Psoas muscle (tissue), 8 donors: Measurements from ENCODE around the gene PCDHA13. TPM values are rescaled to one million over a fixed set of nuclear protein-coding genes. Genes with fewer than 3 reads are reported as not detected.
"Not testable (repeated sequence)": the region's sequence is repeated elsewhere in the genome, so short reads cannot be mapped to it uniquely, and the experiment has no call there.

Source experiments
- ATAC-seq, 4 donors: fragments of 200-7000 bp; cut with Tn5 transposase; one replicate each; pipeline ENCODE4 v1.9.1; 2020; ENCODE audit warnings: moderate library complexity in 3 of 4, mild to moderate bottlenecking in 2 of 4
- DNase-seq, 2 donors: peaks; one replicate each; pipeline ENCODE4 v3.0.0-alpha.2; 2020
- H3K27ac ChIP-seq: fragments of 200-600 bp; one replicate; pipeline ENCODE4 v1.8.0; 2022
- H3K27me3 ChIP-seq, 3 donors: fragments of 200-600 bp in 1 of 3; one replicate each; pipeline versions ENCODE4 v1.6.1 to v1.8.0; 2013 to 2022; ENCODE audit warnings: low read length in 2 of 3, mild to moderate bottlenecking in 2 of 3, moderate library complexity in 1 of 3; ENCODE audit not compliant: insufficient read depth in 3 of 3
- H3K36me3 ChIP-seq, 2 donors: fragments of 200-600 bp in 1 of 2; one replicate each; pipeline versions ENCODE4 v1.6.1 to v1.8.0; 2013 to 2022; ENCODE audit warnings: low read depth in 1 of 2, mild to moderate bottlenecking in 1 of 2, moderate library complexity in 1 of 2; ENCODE audit not compliant: insufficient read depth in 1 of 2
- H3K4me1 ChIP-seq: fragments of 200-600 bp; one replicate; pipeline ENCODE4 v1.8.0; 2022
- H3K4me3 ChIP-seq: fragments of 200-600 bp; one replicate; pipeline ENCODE4 v1.8.0; 2022; ENCODE audit warnings: mild to moderate bottlenecking
- H3K9me3 ChIP-seq: fragments of 200-600 bp; one replicate; pipeline ENCODE4 v1.8.0; 2022
- WGBS, 3 donors: extraction: QIAGEN DNeasy Blood & Tissue Kit; methylation state at CpG; one replicate each; pipeline versions ENCODE4 v1.1.6 to v1.1.7; 2013; 5-methylcytosine and 5-hydroxymethylcytosine counted together
- intact Hi-C, 2 donors: fragments of 100-400 bp; cut with DNase I; formaldehyde crosslinking; loops; one replicate each; pipeline versions ENCODE4 v1.11.0 to v1.14.2; 2022
- long read RNA-seq, 2 donors: library from polyadenylated mRNA; unstranded; transcript quantifications; one replicate each; pipeline ENCODE4 v2.0.0, GENCODE V29; 2021
- polyA plus RNA-seq, 3 donors: library from polyadenylated mRNA; stranded (reverse); fragments of 200-250 nt; gene quantifications; one replicate each; pipeline ENCODE4 v1.2.3, GENCODE V29; 2013
- total RNA-seq, 4 donors: library from RNA; stranded (reverse); fragmentation: NEBNext Ultra II Directional in 2 of 4; extraction: Animal tissue kit (Norgen Biotek cat#: 25700) in 2 of 4; gene quantifications; one replicate each; pipeline versions ENCODE4 v1.2.1 to v1.2.4, GENCODE V29; 2021 to 2023
- TF ChIP-seq, protein P1 (sequence below): fragments of 200-600 bp; IDR thresholded peaks from one replicate; pipeline ENCODE4 v1.8.0; 2022; ENCODE audit warnings: antibody characterized with exemption
- donor health status: healthy with polysubstance abuse.
- donor health status: DM: no; HTN: no; CAD: no; lungs with moderate emphysema.
- donor health status: Bipolar disorder and iron deficiency.
- donor health status: healthy.
- donor health status: DM: yes; HTN: yes; CAD: no.
- donor health status: DM: no; HTN: no; CAD: no.
- donor health status: DM: no; HTN: no; CAD: no.
- donor health status: DM: yes; HTN: yes; CAD: no.

The PCDHA13 gene, protein sequence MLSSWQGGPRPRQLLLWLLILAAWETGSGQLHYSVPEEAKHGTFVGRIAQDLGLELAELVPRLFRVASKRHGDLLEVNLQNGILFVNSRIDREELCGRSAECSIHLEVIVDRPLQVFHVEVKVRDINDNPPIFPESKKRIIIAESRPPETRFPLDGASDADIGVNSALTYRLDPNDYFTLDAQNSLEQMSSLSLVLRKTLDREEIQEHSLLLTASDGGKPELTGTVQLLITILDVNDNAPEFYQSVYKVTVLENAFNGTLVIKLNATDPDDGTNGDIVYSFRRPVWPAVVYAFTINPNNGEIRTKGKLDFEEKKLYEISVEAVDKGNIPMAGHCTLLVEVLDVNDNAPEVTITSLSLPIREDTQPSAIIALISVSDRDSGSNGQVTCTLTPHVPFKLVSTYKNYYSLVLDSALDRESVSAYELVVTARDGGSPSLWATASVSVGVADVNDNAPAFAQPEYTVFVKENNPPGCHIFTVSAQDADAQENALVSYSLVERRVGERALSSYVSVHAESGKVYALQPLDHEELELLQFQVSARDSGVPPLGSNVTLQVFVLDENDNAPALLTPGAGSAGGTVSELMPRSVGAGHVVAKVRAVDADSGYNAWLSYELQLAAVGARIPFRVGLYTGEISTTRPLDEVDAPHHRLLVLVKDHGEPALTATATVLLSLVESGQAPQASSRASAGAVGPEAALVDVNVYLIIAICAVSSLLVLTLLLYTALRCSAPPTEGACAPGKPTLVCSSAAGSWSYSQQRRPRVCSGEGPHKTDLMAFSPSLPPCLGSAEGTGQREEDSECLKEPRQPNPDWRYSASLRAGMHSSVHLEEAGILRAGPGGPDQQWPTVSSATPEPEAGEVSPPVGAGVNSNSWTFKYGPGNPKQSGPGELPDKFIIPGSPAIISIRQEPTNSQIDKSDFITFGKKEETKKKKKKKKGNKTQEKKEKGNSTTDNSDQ
- total RNA-seq (not detected), polyA plus RNA-seq (not detected)
- long read RNA-seq, donor 1, result 0 reads
- long read RNA-seq, donor 2, result 0 reads

DNA sequence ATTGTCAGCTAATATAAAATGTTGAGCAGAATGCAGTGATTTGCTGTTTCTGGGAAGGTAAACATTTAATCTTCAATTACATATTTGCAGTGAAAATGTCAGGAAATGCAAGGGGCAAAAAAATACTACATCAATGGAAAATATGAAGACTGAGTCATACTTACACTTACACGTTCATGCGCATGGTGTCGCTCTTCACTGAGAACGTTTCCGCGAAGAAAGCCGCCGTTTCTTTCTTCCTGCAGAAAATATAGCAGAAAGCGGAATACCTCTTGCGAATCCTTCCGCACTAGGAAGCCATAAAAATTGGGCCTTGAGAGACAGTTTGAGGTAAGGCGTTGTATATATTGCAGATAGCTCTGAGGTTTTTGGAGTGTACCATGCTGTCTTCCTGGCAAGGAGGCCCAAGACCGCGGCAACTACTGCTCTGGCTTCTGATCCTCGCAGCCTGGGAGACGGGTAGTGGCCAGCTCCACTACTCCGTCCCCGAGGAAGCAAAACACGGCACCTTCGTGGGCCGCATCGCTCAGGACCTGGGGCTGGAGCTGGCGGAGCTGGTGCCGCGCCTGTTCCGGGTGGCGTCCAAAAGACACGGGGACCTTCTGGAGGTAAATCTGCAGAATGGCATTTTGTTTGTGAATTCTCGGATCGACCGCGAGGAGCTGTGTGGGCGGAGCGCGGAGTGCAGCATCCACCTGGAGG lies at the start of gene PCDHA13:
TSS of gene PCDHA13 (plus strand) at position 236 of the 702 bp plus-strand sequence. CDS start at position 381, 145 bp downstream.
- TF ChIP-seq, protein P1, sequence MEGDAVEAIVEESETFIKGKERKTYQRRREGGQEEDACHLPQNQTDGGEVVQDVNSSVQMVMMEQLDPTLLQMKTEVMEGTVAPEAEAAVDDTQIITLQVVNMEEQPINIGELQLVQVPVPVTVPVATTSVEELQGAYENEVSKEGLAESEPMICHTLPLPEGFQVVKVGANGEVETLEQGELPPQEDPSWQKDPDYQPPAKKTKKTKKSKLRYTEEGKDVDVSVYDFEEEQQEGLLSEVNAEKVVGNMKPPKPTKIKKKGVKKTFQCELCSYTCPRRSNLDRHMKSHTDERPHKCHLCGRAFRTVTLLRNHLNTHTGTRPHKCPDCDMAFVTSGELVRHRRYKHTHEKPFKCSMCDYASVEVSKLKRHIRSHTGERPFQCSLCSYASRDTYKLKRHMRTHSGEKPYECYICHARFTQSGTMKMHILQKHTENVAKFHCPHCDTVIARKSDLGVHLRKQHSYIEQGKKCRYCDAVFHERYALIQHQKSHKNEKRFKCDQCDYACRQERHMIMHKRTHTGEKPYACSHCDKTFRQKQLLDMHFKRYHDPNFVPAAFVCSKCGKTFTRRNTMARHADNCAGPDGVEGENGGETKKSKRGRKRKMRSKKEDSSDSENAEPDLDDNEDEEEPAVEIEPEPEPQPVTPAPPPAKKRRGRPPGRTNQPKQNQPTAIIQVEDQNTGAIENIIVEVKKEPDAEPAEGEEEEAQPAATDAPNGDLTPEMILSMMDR, result no peak
- WGBS, 3 donors, result 9 to 13% (median 11%) methylated on average over 29 to 33 of the region's 35 CpGs
- ATAC-seq (no peak), DNase-seq (no peak)
- no peak within 1 kb of the TSS for H3K27ac ChIP-seq
- intact Hi-C loops, result no loop called here
- no peaks in the 10 kb centered on the region for H3K36me3 ChIP-seq
- peaks cover 4% of the 10 kb centered on the region for H3K9me3 ChIP-seq
- no peaks in the 10 kb centered on the region for H3K4me1 ChIP-seq
- H3K27me3 ChIP-seq, result peaks cover 0 to 15% (median 2%) of the 10 kb centered on the region in 3 donors
- no peak within 1 kb of the TSS for H3K4me3 ChIP-seq

DNA sequence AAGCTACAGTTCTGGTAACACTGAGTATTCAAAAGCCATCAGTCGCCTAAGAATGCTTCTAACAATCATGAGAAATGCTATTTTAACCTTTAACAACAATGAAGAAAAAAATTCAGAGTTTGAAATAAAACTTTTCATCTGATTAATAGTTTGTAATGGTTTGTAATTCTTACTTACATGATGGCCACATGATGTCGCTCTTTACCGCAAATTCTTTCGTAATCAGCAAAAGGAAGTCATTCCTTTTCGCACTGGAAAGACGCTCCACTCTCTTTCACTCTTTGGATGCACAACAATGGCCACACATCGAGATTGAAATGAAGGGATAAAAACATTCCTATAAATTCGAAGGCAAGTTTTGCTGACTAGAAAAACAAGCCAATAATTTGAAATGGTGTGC lies 47.9 kb upstream of the PCDHA13 start, which contains the start of gene PCDHA7:
TSS of gene PCDHA7 (plus strand) at position 277 of the 400 bp plus-strand sequence. CDS start at position 392, 115 bp downstream.
- Histone ChIP-seq H3K4me3 (no peak within 1 kb of the TSS), H3K36me3 (no peaks in the 10 kb centered on the region), H3K27ac (no peak within 1 kb of the TSS), H3K27me3 (peaks cover 0 to 31% (median 5%) of the 10 kb centered on the region in 3 donors), H3K9me3 (peaks cover 21% of the 10 kb centered on the region), H3K4me1 (no peaks in the 10 kb centered on the region)
- intact Hi-C loops, result no loop called here
- ATAC-seq, result no peak
- TF ChIP-seq, protein P1, result no peak
- DNase-seq, result no peak
- WGBS, 3 donors, result 7 to 14% (median 8%) methylated on average over 8 of the region's 8 CpGs

DNA sequence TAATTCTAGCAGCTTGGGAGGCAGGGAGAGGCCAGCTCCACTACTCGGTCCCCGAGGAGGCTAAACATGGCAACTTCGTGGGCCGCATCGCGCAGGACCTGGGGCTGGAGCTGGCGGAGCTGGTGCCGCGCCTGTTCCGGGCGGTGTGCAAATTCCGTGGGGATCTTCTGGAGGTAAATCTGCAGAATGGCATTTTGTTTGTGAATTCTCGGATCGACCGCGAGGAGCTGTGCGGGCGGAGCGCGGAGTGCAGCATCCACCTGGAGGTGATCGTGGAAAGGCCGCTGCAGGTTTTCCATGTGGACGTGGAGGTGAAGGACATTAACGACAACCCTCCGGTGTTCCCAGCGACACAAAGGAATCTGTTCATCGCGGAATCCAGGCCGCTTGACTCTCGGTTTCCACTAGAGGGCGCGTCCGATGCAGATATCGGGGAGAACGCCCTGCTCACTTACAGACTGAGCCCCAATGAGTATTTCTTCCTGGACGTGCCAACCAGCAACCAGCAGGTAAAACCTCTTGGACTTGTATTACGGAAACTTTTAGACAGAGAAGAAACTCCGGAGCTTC lies 47.4 kb upstream of the PCDHA13 start:
- ATAC-seq, H3K4me3 ChIP-seq, H3K4me1 ChIP-seq, DNase-seq, H3K27ac ChIP-seq, intact Hi-C loops, H3K36me3 ChIP-seq: not testable (repeated sequence)
- WGBS, 3 donors, result 13 to 21% (median 16%) methylated on average over 23 to 26 of the region's 38 CpGs
- Histone ChIP-seq H3K9me3 (peaks cover 16% of the 10 kb centered on the region), H3K27me3 (peaks cover 0 to 31% (median 5%) of the 10 kb centered on the region in 3 donors)

DNA sequence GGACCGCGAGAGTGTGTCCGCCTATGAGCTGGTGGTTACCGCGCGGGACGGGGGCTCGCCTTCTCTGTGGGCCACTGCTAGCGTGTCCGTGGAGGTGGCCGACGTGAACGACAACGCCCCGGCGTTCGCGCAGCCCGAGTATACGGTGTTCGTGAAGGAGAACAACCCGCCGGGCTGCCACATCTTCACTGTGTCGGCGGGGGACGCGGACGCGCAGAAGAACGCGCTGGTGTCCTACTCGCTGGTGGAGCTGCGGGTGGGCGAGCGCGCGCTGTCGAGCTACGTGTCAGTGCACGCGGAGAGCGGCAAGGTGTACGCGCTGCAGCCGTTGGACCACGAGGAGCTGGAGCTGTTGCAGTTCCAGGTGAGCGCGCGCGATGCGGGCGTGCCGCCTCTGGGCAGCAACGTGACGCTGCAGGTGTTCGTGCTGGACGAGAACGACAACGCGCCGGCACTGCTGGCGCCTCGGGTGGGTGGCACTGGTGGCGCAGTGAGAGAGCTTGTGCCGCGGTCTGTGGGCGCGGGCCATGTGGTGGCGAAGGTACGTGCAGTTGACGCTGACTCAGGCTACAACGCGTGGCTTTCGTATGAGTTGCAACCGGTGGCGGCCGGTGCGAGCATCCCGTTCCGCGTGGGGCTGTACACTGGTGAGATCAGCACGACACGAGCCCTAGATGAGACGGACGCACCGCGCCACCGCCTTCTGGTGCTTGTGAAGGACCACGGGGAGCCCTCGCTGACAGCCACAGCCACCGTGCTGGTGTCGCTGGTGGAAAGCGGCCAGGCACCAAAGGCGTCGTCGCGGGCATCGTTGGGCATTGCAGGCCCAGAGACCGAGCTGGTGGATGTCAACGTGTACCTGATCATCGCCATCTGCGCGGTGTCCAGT lies 46.1 kb upstream of the PCDHA13 start:
- Histone ChIP-seq H3K4me1 (no peaks in the 10 kb centered on the region), H3K27me3 (peaks cover 0 to 31% (median 5%) of the 10 kb centered on the region in 3 donors), H3K27ac (no peak overlapping the region), H3K9me3 (peaks cover 16% of the 10 kb centered on the region), H3K4me3 (no peak overlapping the region), H3K36me3 (no peaks in the 10 kb centered on the region)
- intact Hi-C loops, result no loop called here
- 36 to 45% (median 37%) methylated on average over 90 to 103 of the region's 103 CpGs for WGBS, 3 donors
- TF ChIP-seq, protein P1, result no peak
- DNase-seq (peak in 1 of 2 donors; percentile 31), ATAC-seq (no peak)
